Measurements from ENCODE around the gene PTPRN2.

PTPRN2 gene

GRCh38 chr7:158266817-158267741, 320.5 kb downstream of the PTPRN2 start:
- no peak for DNase-seq (ENCODE audit: low read depth, low spot score)

GRCh38 chr7:158266426-158266816, 321.2 kb downstream of the PTPRN2 start:
- DNase-seq (ENCODE audit: low read depth, low spot score) = no peak

DNA sequence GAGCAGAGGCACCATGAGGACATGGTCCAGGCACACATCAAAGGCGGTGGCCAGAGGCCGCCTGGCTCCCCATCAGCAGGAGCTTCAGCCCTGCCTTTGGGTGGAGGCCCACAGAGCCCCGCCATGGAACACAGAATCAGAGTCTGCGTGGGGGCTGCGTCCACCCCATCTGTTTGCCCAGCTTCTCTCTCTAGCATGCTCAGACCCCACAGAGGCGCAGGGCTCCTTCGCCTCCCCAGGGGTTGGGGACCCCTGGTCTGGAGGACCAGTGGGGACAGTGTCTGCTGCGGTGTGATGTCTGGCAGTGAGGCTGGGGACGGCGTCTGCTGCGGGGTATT, 321.9 kb downstream of the PTPRN2 start:
- no peak for DNase-seq (ENCODE audit: low read depth, low spot score)

DNA sequence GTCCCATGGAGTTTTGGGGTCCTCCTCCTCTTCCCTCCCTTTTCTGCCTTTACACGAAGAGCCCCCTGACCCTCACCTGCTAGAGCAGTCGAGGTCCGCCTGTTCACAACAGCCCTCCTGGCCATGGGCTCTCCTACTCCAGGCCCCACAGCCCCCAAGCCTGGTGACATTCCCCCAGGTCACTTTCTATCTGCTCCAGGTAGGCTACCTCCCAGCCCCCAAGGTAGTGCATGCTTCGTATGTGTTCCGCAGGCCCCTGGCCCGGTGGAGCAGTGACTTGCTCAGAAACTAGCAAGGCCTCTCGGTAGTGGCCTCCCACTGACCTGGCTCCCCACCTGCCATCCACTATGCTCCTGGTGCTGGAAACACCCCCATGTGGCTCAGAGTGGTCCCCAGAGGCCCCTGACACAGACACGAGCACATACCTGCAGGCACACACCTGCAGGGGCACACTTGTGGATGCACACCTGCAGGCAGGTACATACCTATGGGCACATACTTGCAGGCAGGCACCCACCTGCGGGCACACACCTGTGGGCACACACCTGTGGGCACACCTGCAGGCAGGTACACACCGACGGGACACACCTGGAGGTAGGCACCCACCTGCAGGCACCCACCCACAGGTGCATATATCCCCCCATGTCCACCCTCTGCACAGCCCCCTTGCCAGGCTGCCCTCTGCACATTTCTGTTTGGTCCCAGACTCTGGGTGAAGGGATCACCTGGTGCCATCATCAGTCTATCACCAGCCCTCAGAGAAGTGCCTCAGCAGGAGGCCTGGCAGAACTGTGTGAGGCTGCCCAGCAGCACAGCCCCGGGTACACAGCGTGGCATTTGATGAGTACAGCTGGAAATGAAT, 322.5 kb downstream of the PTPRN2 start:
- DNase-seq (ENCODE audit: low read depth, low spot score) = no peak

DNA sequence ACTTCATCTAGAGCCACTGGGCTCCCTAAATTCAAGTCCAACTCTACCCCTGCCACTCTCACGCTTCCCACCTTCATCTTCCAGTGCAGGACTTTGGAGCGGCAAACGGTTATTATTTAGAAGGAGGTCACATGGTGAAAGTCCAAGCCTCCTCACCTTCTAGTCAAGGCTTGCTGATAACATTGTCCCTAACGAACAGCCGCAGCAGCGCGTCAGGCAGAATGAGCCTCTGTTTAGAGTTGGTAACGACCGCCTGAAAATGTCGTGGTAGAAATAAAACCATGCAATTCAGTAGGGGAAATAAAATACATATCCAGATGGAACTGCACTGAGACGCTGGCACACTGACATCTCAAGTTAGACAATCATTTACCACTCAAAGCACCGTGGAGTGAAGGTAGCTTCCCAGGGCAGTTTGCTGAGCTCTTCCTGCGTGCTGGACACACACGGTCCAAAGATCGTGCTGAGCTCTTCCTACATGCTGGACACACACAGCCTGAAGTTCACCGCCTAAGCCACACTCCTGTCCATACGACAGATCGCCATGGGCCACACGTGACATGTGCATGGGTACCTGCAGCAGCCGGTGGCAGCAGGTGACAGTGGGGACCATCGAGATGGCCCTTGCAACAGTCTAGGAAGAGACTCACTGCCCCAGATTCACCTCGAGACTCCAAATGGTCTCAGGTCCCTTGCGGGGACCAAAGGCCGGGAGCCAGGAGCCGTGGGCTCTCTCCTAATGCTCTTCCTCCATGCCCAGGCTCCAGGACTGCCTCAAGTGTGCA, 323.5 kb downstream of the PTPRN2 start:
- DNase-seq (ENCODE audit: low read depth, low spot score) = no peak

- DNase-seq (ENCODE audit: low read depth, low spot score) = no peak
Measured at GRCh38 chr7:158263110-158263963, 324.3 kb downstream of the PTPRN2 start.

- DNase-seq (ENCODE audit: low read depth, low spot score) = no peak
Measured at GRCh38 chr7:158262284-158263109, 325.1 kb downstream of the PTPRN2 start.

GRCh38 chr7:158261362-158262235, 326.0 kb downstream of the PTPRN2 start:
- DNase-seq (ENCODE audit: low read depth, low spot score) = no peak

DNA sequence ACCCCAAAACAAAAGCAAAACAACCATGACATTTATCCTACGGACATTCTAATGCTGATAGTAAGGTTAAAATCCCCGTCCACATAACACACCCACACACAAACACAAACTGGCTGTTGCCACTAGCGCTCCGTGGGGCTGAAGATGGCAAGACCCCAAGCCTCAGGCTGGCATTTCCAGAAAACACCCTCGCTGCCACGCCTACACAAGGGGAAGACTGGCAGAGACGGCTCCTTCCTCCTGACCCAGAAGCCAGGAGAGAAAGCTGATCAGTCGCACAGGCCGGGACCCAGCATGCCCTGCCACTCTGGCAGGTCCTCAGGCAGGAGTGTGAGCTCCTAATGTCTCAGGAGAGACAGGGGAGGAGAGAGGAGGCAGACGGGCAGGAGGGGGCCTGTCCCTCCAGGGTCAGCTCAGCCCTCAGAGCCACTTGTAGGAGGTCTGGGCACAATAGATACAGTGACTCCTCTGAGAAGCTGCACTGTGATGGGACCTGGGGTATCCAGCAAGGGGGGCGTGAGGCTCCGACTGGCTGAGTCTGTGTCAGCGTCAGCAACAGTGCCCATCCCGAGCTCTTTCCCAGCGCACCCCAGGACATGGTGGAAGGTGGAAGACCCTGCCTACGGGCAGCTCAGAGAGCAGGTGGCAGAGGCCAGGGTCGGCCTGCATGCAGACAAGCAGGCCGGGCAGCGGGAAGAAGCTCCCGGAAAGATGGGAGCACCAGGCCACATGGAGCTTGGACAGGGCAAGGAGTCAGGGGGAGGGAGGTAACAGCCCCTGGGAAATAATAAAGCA, 326.9 kb downstream of the PTPRN2 start:
- no peak for DNase-seq (ENCODE audit: low read depth, low spot score)

DNA sequence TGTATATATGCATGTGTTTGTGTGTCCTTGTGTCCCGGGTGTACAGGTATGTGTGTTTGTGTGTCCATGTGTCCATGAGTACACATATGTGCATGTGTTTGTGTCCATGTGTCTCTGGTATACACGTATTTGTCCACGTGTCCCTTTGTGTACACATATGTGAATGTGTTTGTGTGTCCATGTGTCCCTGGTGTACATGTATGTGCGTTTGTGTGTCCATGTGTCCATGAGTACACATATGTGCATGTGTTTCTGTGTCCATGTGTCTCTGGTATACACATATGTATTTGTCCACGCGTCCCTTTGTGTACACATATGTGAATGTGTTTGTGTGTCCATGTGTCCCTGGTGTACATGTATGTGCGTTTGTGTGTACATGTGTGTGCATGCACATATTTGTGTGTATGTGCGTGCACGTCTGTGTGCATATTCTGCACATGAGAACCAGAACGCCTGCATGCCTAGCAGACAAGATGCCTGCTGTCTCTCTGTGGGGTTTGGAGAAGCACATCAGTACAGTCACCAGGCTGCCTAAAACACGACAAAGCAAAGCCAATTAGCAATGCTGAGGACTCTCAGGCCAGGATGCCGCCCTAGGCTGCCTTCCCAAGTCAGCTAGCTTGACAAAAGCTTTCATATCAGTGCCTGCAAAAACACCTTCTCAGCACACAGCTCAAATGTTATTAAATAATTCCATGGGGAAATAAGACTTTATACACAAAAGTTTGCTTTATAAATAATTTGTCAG, 327.8 kb downstream of the PTPRN2 start:
- DNase-seq (ENCODE audit: low read depth, low spot score) = no peak

- DNase-seq (ENCODE audit: low read depth, low spot score) = no peak
Measured at GRCh38 chr7:158259141-158259540, 328.5 kb downstream of the PTPRN2 start.

GRCh38 chr7:158258411-158259130, 329.1 kb downstream of the PTPRN2 start:
- DNase-seq (ENCODE audit: low read depth, low spot score) = no peak

GRCh38 chr7:158257516-158258410, 329.9 kb downstream of the PTPRN2 start:
- DNase-seq (ENCODE audit: low read depth, low spot score) = no peak

DNA sequence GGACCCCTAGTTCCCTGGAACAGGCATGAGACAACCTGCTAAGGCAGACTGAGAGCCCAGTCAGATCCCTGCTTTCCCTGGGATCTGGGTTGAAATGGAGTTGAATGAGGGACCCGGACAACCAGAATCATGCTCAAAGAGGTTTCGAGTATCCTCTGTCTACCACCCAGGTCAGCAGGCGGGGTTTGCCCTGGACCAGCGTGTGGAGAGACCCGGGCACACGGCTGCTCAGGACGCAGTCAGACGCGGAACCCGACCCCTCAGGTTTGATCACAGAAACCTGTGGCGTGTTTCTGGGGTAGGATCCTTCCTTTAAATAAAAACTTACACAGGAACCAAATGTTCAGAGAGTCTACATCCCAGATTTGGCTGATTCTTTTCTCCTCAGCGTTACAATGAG, 330.6 kb downstream of the PTPRN2 start:
- DNase-seq (ENCODE audit: low read depth, low spot score) = no peak

GRCh38 chr7:158256091-158256816, 331.4 kb downstream of the PTPRN2 start:
- no peak for DNase-seq (ENCODE audit: low read depth, low spot score)

All from smooth muscle cell of the brain vasculature (primary cell).